WTC11 (cell line): ENCODE data around the gene GFOD1. TPM values are rescaled to one million over a fixed set of nuclear protein-coding genes. Genes with fewer than 3 reads are reported as not detected.
"Not testable (repeated sequence)": the region's sequence is repeated elsewhere in the genome, so short reads cannot be mapped to it uniquely, and the experiment has no call there.

Experiments used
- ATAC-seq: fragments of 200-7000 bp; cut with Tn5 transposase; 2 replicates; pipeline ENCODE4 v1.10.0; 2021; ENCODE audit warnings: mild to moderate bottlenecking, moderate library complexity
- CTCF ChIA-PET: fragments of 300-600 bp; sonication (Branson Sonifier 250); formaldehyde crosslinking; loops from one replicate; lab custom pipeline; 2021; ENCODE audit warnings: antibody characterized with exemption; lab: Charles Lee
- POLR2A ChIA-PET: fragments of 350-600 bp; sonication (Branson Sonifier 250); formaldehyde crosslinking; loops from one replicate; lab custom pipeline; 2021; ENCODE audit warnings: antibody characterized with exemption; lab: Charles Lee
- DNase-seq: peaks from one replicate; pipeline ENCODE4 v3.0.0; 2021; ENCODE audit warnings: low spot score
- H3K27ac Mint-ChIP-seq: 2 replicates; pipeline ENCODE4 v1.8.0; 2021; ENCODE audit warnings: mixed read lengths
- H3K27me3 Mint-ChIP-seq: 2 replicates; pipeline ENCODE4 v1.8.0; 2021; ENCODE audit warnings: low read depth, mild to moderate bottlenecking, moderate library complexity, mixed read lengths
- H3K36me3 Mint-ChIP-seq: 2 replicates; pipeline ENCODE4 v1.8.0; 2021; ENCODE audit warnings: mixed read lengths
- H3K4me1 Mint-ChIP-seq: 2 replicates; pipeline ENCODE4 v1.8.0; 2022; ENCODE audit warnings: mixed read lengths
- H3K4me3 Mint-ChIP-seq: 2 replicates; pipeline ENCODE4 v1.8.0; 2021; ENCODE audit warnings: mild to moderate bottlenecking, moderate library complexity, mixed read lengths
- H3K9me3 Mint-ChIP-seq: 2 replicates; pipeline ENCODE4 v1.8.0; 2021; ENCODE audit warnings: mixed read lengths
- KAT7 ChIP-seq: sonication (generic); formaldehyde crosslinking; IDR thresholded peaks from 2 replicates; pipeline ENCODE4 v1.8.1; 2023; ENCODE audit warnings: missing genetic modification reagents, mild to moderate bottlenecking, borderline replicate concordance
- NFATC4 ChIP-seq: fragments of 250-450 bp; sonication (Bioruptor Pico); IDR thresholded peaks from 2 replicates; pipeline ENCODE4 v1.9.0; 2021; ENCODE audit warnings: mild to moderate bottlenecking
- NFYB ChIP-seq: sonication (generic); formaldehyde crosslinking; conservative IDR thresholded peaks from 2 replicates; pipeline ENCODE4 v1.8.0; 2022; ENCODE audit warnings: low read depth, missing genetic modification reagents
- PRRX2 ChIP-seq: fragments of 250-450 bp; sonication (Bioruptor Pico); IDR thresholded peaks from 2 replicates; pipeline ENCODE4 v1.8.0; 2021; ENCODE audit warnings: mild to moderate bottlenecking
- ZNF416 ChIP-seq: fragments of 250-450 bp; sonication (Bioruptor Pico); IDR thresholded peaks from 2 replicates; pipeline ENCODE4 v1.9.0; 2021; ENCODE audit warnings: mild to moderate bottlenecking, inconsistent platforms
- total RNA-seq: library from RNA; stranded (reverse); gene quantifications from 3 replicates; pipeline ENCODE4 v1.2.3, GENCODE V29; 2021
- TF ChIP-seq, protein P1 (sequence below): sonication (generic); formaldehyde crosslinking; IDR thresholded peaks from 2 replicates; pipeline ENCODE4 v1.8.1; 2022; ENCODE audit warnings: missing genetic modification reagents, borderline replicate concordance
- TF ChIP-seq, protein P2 (sequence below): fragments of 250-450 bp; sonication (Bioruptor Pico); IDR thresholded peaks from 2 replicates; pipeline ENCODE4 v1.8.0; 2021; ENCODE audit warnings: mild to moderate bottlenecking
- TF ChIP-seq, protein P3 (sequence below): sonication (generic); formaldehyde crosslinking; conservative IDR thresholded peaks from 2 replicates; pipeline ENCODE4 v1.8.1; 2022; ENCODE audit warnings: mild to moderate bottlenecking, missing genetic modification reagents
- TF ChIP-seq, protein P4 (sequence below): fragments of 250-450 bp; sonication (Bioruptor Pico); IDR thresholded peaks from 2 replicates; pipeline ENCODE4 v1.9.0; 2021; ENCODE audit warnings: mild to moderate bottlenecking
- TF ChIP-seq, protein P5 (sequence below): fragments of 250-450 bp; sonication (Bioruptor Pico); IDR thresholded peaks from 2 replicates; pipeline ENCODE4 v2.1.2; 2022; ENCODE audit warnings: mild to moderate bottlenecking, moderate library complexity
- TF ChIP-seq, protein P6 (sequence below): fragments of 250-450 bp; sonication (Bioruptor Pico); IDR thresholded peaks from 2 replicates; pipeline ENCODE4 v1.9.0; 2021; ENCODE audit warnings: mild to moderate bottlenecking, borderline replicate concordance

GFOD1 gene
- total RNA-seq, 1 experiment from 2014 or later: 8.5 TPM

DNA sequence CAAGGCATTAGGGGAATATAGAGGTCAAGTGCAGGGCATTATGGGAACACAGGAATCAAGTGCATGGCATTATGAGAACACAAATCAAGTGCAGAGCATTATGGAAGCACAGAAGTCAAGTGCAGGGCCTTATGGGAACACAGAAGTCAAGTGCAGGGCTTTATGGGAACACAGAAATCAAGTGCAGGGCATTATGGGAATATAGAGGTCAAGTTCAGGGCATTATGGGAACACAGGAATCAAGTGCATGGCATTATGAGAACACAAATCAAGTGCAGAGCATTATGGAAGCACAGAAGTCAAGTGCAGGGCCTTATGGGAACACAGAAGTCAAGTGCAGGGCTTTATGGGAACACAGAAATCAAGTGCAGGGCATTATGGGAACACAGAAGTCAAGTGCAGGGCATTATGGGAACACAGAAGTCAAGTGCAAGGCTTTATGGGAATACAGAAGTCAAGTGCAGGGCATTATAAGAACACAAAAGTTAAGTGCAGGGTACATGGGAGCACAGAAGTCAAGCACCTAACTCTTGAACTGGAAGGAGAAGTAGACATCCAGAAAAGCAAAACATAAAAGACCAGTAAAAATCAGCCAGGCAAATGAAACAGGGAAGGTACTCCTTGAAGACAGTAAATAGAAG is 53.1 kb downstream of the GFOD1 start:
- POLR2A ChIA-PET: not testable (repeated sequence)

DNA sequence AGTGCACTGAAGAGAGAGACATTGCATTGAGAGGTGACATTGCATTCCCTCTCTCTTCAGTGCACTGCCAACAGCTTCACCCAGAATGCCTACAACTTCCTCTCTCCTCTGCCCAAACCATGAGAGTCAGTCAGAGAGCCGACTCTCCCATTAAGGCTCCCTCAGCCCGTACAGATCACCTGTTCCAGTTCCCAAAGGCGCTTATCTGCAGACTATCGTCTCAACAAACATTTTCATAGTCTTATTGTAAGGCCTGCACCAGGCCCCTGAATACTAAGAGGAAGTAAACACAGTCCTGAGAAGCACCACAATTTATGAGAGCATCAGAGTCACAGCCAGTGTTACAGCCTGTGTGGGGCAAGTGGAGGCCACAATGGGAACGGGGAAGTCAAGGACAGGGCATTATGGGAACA is 53.7 kb downstream of the GFOD1 start:
- no peaks in the 10 kb centered on the region for H3K9me3 Mint-ChIP-seq
- H3K4me1 Mint-ChIP-seq: peaks cover 33% of the 10 kb centered on the region
- DNase-seq: no peak
- ChIA-PET POLR2A (no interaction called here), CTCF (no interaction called here)
- no peak for ATAC-seq
- H3K4me3 Mint-ChIP-seq: no peak overlapping the region
- H3K27ac Mint-ChIP-seq: no peak overlapping the region; the same call in 1 of the 2 replicates
- no peaks in the 10 kb centered on the region for H3K27me3 Mint-ChIP-seq
- H3K36me3 Mint-ChIP-seq: no peaks in the 10 kb centered on the region
- TF ChIP-seq NFYB (CRISPR knock-in tag): no peak
- no peak for TF ChIP-seq KAT7 (CRISPR knock-in tag)

More for the DNA sequence above, 53.1 kb downstream of the GFOD1 start:
- H3K4me3 Mint-ChIP-seq, H3K36me3 Mint-ChIP-seq, CTCF ChIA-PET, DNase-seq, H3K9me3 Mint-ChIP-seq, H3K27me3 Mint-ChIP-seq, ATAC-seq, H3K27ac Mint-ChIP-seq: not testable (repeated sequence)
- H3K4me1 Mint-ChIP-seq: peaks cover 32% of the 10 kb centered on the region

DNA sequence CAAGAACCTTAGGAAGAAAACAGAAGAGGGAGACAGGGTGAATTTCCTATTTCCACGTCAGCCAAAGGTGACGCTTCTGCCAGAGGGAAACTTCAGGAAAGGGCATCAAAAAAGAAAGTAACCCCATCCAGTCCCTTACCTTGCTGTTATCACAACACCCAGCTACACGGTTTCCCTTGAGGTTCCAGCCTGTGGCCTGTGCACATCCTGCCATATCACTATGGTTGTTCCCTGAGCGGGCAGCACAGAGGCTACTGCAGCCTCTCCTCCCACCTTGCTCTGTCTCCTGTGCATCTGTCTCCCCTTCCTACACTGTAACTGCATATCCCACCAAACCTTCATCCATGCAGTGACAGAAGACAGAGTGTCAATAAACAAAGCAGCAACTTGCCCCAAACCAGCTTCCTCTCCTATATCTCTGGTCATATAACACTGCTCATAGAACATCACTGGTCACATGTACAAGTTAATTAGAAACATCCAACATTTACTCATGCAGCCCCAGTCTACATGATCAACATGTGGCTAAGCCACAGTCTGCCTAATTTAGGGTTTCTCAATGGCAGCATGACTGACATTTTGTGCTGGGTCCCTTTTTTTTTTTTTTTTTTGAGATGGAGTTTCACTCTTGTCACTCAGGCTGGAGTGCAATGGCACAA is 54.7 kb downstream of the GFOD1 start:
- DNase-seq: no peak
- peaks cover 38% of the 10 kb centered on the region for H3K4me1 Mint-ChIP-seq
- no peak overlapping the region for H3K4me3 Mint-ChIP-seq

More for the DNA sequence above, 54.7 kb downstream of the GFOD1 start:
- POLR2A ChIA-PET: no interaction called here
- TF ChIP-seq, protein P1, sequence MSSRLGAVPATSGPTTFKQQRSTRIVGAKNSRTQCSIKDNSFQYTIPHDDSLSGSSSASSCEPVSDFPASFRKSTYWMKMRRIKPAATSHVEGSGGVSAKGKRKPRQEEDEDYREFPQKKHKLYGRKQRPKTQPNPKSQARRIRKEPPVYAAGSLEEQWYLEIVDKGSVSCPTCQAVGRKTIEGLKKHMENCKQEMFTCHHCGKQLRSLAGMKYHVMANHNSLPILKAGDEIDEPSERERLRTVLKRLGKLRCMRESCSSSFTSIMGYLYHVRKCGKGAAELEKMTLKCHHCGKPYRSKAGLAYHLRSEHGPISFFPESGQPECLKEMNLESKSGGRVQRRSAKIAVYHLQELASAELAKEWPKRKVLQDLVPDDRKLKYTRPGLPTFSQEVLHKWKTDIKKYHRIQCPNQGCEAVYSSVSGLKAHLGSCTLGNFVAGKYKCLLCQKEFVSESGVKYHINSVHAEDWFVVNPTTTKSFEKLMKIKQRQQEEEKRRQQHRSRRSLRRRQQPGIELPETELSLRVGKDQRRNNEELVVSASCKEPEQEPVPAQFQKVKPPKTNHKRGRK (CRISPR knock-in tag): no peak
- TF ChIP-seq ZNF416 (CRISPR knock-in tag) (no peak), PRRX2 (CRISPR knock-in tag) (no peak), NFYB (CRISPR knock-in tag) (no peak), NFATC4 (CRISPR knock-in tag) (no peak)
- TF ChIP-seq, protein P2, sequence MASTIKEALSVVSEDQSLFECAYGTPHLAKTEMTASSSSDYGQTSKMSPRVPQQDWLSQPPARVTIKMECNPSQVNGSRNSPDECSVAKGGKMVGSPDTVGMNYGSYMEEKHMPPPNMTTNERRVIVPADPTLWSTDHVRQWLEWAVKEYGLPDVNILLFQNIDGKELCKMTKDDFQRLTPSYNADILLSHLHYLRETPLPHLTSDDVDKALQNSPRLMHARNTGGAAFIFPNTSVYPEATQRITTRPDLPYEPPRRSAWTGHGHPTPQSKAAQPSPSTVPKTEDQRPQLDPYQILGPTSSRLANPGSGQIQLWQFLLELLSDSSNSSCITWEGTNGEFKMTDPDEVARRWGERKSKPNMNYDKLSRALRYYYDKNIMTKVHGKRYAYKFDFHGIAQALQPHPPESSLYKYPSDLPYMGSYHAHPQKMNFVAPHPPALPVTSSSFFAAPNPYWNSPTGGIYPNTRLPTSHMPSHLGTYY (CRISPR knock-in tag): no peak
- TF ChIP-seq, protein P3, sequence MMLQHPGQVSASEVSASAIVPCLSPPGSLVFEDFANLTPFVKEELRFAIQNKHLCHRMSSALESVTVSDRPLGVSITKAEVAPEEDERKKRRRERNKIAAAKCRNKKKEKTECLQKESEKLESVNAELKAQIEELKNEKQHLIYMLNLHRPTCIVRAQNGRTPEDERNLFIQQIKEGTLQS (CRISPR knock-in tag): no peak
- TF ChIP-seq, protein P4, sequence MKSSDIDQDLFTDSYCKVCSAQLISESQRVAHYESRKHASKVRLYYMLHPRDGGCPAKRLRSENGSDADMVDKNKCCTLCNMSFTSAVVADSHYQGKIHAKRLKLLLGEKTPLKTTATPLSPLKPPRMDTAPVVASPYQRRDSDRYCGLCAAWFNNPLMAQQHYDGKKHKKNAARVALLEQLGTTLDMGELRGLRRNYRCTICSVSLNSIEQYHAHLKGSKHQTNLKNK (CRISPR knock-in tag): no peak
- TF ChIP-seq, protein P5, sequence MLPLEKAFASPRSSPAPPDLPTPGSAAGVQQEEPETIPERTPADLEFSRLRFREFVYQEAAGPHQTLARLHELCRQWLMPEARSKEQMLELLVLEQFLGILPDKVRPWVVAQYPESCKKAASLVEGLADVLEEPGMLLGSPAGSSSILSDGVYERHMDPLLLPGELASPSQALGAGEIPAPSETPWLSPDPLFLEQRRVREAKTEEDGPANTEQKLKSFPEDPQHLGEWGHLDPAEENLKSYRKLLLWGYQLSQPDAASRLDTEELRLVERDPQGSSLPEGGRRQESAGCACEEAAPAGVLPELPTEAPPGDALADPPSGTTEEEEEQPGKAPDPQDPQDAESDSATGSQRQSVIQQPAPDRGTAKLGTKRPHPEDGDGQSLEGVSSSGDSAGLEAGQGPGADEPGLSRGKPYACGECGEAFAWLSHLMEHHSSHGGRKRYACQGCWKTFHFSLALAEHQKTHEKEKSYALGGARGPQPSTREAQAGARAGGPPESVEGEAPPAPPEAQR (CRISPR knock-in tag): no peak
- TF ChIP-seq, protein P6, sequence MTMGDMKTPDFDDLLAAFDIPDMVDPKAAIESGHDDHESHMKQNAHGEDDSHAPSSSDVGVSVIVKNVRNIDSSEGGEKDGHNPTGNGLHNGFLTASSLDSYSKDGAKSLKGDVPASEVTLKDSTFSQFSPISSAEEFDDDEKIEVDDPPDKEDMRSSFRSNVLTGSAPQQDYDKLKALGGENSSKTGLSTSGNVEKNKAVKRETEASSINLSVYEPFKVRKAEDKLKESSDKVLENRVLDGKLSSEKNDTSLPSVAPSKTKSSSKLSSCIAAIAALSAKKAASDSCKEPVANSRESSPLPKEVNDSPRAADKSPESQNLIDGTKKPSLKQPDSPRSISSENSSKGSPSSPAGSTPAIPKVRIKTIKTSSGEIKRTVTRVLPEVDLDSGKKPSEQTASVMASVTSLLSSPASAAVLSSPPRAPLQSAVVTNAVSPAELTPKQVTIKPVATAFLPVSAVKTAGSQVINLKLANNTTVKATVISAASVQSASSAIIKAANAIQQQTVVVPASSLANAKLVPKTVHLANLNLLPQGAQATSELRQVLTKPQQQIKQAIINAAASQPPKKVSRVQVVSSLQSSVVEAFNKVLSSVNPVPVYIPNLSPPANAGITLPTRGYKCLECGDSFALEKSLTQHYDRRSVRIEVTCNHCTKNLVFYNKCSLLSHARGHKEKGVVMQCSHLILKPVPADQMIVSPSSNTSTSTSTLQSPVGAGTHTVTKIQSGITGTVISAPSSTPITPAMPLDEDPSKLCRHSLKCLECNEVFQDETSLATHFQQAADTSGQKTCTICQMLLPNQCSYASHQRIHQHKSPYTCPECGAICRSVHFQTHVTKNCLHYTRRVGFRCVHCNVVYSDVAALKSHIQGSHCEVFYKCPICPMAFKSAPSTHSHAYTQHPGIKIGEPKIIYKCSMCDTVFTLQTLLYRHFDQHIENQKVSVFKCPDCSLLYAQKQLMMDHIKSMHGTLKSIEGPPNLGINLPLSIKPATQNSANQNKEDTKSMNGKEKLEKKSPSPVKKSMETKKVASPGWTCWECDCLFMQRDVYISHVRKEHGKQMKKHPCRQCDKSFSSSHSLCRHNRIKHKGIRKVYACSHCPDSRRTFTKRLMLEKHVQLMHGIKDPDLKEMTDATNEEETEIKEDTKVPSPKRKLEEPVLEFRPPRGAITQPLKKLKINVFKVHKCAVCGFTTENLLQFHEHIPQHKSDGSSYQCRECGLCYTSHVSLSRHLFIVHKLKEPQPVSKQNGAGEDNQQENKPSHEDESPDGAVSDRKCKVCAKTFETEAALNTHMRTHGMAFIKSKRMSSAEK (CRISPR knock-in tag): no peak
- TF ChIP-seq, all 79 proteins: peak for 0
- no peaks in the 10 kb centered on the region for H3K9me3 Mint-ChIP-seq
- no peak for ATAC-seq
- no peaks in the 10 kb centered on the region for H3K36me3 Mint-ChIP-seq
- H3K27me3 Mint-ChIP-seq: no peaks in the 10 kb centered on the region
- peak overlapping the region; percentile 71 for H3K27ac Mint-ChIP-seq
- CTCF ChIA-PET: interaction anchor here (0.7 kb wide), 1 partner anchor 907 kb away, joined by 3 read pairs; no protein-coding TSS in a partner anchor
